Astrocyte (in vitro differentiated cells and primary cell): ENCODE data around the gene ZNF124.

Experiments used
- CTCF ChIP-seq: IDR thresholded peaks from 2 replicates; pipeline ENCODE4 v1.5.1; 2011; ENCODE audit warnings: low read depth, mild to moderate bottlenecking, inconsistent platforms, low read length, moderate library complexity; ENCODE audit not compliant: insufficient read depth
- EZH2 ChIP-seq: IDR thresholded peaks from 2 replicates; pipeline ENCODE4 v1.6.1; 2012; ENCODE audit warnings: mild to moderate bottlenecking, low read length, inconsistent platforms; ENCODE audit not compliant: insufficient read depth

GRCh38 chr1:247114351-247115140 is 57.3 kb downstream of the ZNF124 start:
- TF ChIP-seq CTCF = no peak
- no peak for TF ChIP-seq EZH2
